HG03280 (cell line): ENCODE measurements around the gene MACROD1.

Experiments
- ATAC-seq: cut with Tn5 transposase; IDR thresholded peaks from one replicate; pipeline ENCODE4 v1.9.1; 2021; ENCODE audit warnings: mild to moderate bottlenecking, moderate library complexity; ENCODE audit not compliant: unreplicated experiment

The MACROD1 gene

DNA sequence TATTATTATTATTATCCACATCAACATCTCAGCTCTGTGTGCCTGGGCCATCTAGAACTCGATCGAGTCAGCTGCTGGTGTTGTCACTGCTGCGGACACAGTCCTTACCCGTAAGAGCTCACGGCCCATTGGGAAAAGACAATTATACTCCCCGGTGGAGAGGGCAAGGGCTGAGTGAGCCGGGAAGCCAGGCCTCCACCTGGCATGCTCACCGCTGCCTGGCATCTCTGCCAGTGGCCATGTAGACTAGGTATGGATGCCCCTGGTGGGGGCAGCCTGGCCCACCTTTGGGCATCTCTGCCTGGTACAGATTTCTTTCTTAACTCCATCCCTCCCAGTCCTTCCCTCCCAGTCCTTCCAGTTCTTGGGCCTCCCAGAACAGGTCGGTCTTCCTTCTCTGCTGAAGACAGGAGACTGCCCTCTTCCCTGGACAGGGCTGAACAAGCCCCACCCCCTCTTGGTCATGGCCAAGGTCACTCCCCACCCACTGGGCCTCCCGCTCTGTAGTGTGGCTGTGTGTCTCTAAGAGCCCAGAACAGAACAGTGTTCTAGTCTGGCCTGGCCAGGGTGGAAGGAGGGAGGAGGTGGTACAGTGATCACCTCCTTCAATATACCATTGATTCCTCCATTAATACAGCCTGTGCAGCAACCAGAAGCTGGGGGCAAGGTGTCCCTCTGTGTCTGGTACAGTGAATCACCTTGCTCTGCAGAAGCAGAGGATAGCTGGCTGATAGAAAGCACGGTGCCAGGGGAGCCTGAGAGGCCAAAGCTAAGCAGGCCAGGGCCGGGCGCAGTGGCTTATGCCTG, 72.5 kb downstream of the MACROD1 start:
- ATAC-seq, result no peak

DNA sequence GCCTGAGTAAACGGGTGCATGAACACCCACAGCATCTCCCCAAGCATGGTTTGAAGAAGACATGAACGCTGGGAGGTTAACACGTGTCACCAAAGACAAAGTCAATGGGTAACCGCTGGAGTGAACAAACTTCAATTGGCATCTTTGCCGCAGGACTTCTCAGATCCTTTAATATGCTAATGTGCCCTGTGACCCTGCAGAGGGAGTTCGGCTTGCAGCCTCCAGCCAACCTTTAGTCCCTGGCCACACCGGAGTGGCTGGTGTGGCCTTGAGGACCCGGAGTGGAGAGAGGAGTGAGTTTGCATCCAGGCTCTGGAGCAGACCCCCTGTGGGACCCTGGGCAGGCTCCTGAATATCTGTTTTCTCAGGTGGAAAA, 73.2 kb downstream of the MACROD1 start:
- no peak for ATAC-seq

DNA sequence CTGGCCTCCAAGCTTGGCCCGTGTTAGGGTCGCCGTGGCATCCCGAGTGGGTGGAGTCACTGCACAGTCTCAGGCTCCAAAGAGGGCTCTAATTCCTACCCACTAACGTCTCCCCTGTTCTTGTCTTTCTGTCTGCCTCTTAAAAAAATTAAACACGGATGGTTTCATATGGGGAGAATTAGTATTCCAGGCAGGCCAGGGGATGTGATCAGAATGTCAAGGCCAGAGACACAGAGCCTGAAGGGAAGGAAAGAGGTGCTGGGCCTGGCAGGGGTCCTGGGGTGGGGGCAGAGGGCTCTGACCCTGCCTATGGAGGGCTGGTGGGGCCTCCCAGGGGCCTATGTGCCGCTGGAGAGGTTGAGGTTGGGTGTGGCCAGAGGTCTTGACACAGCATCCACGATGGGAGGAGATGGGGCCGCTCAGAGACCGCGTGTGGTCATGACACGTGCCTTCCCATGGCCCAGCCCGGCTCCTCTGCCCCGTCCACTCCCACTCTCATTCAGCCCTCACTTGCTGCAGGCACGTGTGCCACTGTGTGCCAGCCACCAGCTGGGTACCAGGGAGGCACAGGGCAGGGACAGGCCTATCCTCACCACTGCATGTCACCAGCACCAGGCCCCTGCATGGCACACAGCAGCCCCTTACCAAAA, 73.7 kb downstream of the MACROD1 start:
- no peak for ATAC-seq

DNA sequence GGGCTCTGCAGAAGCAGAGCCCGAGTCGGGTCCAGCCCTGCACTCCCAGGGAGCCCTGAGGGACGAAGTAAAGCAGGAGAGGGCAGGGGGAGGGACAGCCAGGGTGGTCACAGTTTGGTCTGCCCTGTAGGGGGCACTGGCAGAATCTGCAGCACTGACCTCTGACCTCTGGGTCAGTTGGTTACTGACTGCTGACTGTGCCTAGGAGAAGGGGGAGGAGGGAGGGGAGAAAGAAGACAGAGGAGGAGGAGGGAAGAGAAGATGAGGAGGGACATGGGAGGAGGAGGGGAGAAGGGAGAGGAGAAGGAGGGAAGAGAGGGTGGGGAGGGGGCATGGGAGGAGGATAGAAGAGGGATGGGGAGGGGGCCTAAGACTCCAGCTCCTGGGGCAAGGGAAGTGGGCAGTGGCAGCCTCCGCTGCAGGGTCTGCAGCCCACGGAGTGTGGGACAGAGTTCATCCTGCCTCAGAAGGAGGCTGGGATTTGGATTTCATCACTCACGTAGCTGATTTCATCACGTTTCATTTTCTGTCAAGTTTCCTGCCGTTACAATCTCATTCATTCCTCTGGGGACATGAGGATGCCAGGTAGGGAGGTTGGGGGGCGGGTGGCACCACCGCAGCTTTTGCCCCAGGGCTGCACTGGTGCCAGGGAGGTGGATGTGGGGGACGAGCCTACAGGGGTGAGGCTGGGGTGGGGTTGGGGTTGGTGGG, 75.0 kb downstream of the MACROD1 start:
- ATAC-seq, result no peak

GRCh38 chr11:64089915-64090805, 75.8 kb downstream of the MACROD1 start:
- no peak for ATAC-seq

DNA sequence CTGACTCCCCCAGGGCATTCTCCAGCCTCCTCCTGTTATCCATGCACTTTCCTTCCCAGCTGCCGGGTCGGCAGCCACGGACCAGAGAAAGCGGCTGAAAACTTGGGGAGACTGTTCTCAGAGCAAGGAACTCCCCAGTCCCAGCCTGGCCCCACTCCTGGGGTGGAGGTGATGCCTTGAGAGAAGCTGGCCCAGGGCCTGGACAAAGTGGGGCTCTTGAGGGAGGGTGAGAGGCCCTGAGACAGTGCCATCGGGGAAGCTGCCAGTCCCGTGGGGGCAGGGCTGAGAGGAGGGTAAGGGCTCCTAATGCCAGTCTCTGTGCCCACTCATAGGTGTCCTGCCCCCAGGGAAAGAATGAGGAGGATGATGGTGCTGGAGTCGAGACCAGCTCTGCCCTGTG, 76.4 kb downstream of the MACROD1 start:
- no peak for ATAC-seq

DNA sequence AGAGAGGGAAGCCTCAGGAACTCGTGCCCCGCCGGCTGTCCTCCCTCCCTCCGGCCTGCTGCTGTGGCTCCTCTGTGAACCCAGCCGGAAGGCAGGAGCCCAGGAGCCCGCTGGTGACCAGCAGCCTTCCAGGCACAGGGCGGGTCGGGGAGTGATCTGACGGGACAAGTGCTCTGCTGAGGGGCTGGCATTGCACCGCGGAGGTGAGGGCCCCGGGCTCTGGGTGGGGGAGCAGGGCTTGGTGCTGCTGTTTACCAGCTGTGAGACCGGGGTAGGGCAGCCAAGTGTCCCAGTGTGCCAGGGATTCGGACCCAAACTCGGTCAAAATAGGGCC, 76.9 kb downstream of the MACROD1 start:
- no peak for ATAC-seq

DNA sequence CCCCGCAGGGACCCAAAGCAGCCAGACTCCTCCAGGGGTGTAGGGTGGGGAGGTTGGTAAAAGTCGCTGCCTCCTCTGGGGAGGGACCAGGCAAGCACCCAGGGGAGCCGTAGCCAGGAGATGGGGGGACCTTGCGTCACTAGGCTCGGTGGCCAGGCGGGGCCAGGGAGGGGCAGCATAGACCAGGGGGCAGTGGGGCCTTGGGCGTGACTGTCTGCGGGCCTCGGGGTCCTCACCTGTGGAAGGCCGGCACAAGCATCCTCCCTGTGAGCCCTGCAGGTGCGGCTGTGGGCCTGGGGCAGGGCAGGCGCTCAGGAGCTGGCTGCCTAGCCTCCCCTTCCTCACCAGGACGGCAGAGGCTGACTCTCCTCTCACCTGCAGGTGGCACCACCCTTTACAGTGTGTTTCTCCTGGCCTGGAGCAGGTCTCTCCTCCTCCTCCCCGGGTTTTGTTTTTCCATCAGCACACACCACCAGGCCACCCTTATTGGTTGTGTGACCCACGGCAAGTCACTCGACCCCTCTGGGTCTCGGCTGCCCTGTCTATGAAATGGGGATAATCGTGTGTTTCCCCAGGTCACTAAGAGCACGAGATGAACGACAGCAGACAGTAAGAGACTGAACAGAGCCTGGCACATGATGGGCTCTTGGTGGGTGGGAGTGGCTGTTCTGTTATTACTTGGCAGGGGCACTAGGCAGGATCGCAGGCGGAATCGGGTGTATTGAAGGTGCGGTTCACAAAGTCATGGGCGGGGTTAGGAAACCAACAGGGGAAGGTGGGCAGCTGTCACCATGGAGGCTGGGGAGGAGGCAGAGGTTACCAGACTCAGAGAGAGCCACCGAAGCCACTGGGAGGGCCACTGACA, 77.5 kb downstream of the MACROD1 start:
- ATAC-seq, result no peak

DNA sequence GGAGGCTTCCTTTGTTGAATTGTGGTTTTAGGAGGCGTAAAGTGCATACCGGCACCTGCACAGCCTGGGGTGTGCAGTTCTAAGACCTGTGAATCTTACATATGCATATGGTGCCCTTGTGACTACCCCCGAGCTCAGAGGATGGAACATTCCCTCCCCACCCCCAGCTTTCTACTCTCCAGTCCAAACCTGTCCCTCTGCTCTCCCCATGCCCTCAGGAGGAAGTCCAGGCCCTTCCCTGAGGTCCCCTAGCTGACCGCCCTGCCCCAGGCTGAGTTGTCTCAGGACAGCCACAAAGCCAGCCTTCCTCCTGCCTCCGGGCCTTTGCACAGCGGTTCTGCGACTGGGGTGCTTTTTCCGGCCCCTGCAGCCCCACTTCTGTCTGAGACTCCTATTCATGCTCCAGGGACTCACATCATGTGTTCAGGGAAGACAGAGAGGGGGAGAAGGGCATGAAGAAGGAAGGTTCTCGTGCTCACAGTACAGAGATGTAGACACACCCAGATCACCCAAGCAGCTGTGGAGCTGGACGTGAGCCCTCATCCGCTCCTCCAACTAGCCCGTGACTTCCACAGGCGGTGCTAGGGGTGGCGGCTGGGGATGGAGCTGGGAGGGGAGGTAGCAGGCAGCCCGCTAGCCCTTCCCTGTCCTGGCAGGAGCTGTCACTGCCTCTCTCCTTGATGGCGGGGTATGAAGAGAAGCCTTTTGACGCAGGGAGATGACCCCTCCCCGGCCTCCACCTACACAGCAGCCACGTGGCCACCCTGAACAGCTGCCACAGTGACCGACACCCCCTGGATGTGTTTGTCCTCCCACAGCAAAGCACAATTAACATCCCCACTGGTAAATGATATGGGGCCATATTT, 79.4 kb downstream of the MACROD1 start:
- ATAC-seq, result no peak

GRCh38 chr11:64085906-64086257, 80.0 kb downstream of the MACROD1 start:
- ATAC-seq, result no peak

DNA sequence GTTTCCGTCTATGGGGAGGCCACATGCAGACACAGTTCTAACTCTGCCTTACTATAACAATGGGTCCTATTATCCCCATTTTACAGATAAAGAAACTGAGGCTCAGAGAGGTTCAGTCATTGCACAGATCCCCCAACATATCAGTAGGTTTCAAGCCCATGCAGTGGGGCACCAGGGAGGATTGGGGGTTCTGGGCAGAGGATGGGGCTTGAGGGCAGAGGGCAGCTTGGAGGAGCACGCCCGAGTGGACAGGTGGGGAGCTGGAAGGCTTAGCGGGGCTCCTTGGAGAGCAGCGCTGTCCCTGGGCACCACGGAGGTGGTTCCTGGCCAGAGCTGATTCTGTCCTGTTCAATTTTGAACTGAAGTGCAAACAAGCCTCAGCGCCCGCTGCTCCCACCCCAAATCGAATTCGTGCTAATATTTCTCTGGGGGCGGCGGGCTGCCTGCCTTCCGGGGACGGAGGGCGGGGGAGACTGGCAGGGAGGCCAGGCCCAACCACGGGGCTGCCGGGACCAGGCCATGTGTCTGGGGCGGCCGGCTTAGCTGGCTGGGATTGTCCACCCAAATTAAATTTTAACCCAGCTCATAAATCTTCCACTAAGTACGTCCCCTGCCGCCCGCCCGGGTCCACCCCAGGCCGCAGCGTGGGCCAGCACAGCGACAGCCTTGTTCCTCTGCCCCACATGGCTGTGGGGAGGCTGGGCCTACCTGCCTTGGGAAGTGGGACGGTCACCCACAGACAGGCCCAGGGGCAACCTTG, 80.8 kb downstream of the MACROD1 start:
- ATAC-seq, result no peak

- no peak for ATAC-seq
These were observed 81.6 kb downstream of the MACROD1 start for GRCh38 chr11:64084146-64084950.

GRCh38 chr11:64083398-64084080, 82.4 kb downstream of the MACROD1 start:
- ATAC-seq, result no peak

- ATAC-seq, result no peak
These were observed 84.0 kb downstream of the MACROD1 start for GRCh38 chr11:64081745-64082442.

- no peak for ATAC-seq
These were observed 85.5 kb downstream of the MACROD1 start for GRCh38 chr11:64080390-64080789.

DNA sequence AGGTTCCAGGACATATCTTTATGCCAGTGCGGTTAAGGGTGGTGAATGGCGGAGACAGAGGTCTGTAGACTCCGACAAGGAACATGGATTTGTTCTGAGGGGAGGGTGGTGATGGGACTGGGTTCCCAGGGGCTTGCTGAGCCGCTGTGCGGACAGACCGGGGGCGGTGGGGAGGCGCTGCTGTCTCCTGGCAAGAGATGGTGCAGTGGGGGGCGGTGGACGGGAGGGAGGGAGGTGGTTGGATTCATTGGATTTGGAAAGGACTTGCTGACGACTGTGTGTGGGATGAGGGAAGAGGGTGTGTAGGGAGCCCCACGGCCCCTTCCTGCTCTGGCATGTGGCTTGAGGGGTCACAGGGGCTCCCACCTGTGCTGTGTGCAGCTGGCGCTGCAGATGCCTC, 87.0 kb downstream of the MACROD1 start:
- no peak for ATAC-seq

DNA sequence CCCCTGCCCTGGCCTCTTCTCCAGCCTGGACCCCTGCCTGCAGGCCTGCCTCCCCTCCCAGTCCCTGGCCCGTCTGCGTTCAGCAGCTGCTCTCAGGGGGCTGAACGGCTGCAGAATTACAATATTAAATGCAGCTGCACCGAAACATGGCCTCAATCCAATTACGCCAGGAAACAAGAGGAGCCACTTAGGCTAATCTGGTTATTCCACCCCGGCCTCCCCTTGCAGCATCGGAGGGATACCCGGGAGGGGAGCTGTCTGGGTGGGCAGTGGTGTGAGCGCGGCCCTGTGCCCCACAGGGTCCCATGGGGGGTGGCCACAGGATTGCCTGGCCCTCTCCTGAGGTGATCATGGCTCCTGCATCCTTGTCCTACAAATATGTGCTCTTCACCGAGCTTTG, 87.6 kb downstream of the MACROD1 start:
- ATAC-seq, result no peak
